HG03060 (cell line): ENCODE measurements around the gene LMO1.

ENCODE experiments used
- ATAC-seq: cut with Tn5 transposase; IDR thresholded peaks from one replicate; pipeline ENCODE4 v1.9.1; 2021; ENCODE audit warnings: low read depth, moderate number of reproducible peaks; ENCODE audit not compliant: unreplicated experiment

Gene LMO1

GRCh38 chr11:8263769-8264410 is at the start of gene LMO1:
TSS of gene LMO1 (minus strand) at chr11:8263878. CDS start at chr11:8263362, 516 bp downstream.
- no peak for ATAC-seq

- no peak for ATAC-seq
Observed at GRCh38 chr11:8312986-8313385, 49.3 kb upstream of the LMO1 start.

GRCh38 chr11:8311366-8311765 is 47.7 kb upstream of the LMO1 start:
- no peak for ATAC-seq

GRCh38 chr11:8310743-8311298 is 47.1 kb upstream of the LMO1 start:
- no peak for ATAC-seq

GRCh38 chr11:8309862-8310261 is 46.2 kb upstream of the LMO1 start:
- no peak for ATAC-seq

- no peak for ATAC-seq
Observed at GRCh38 chr11:8309311-8309710, 45.6 kb upstream of the LMO1 start.

GRCh38 chr11:8307601-8308000 is 43.9 kb upstream of the LMO1 start:
- no peak for ATAC-seq

GRCh38 chr11:8301622-8302021 is 37.9 kb upstream of the LMO1 start:
- no peak for ATAC-seq

GRCh38 chr11:8298801-8299786 is 35.4 kb upstream of the LMO1 start:
- ATAC-seq, result no peak

- ATAC-seq, result no peak
Observed at GRCh38 chr11:8297781-8298440, 34.2 kb upstream of the LMO1 start.

- ATAC-seq, result no peak
Observed at GRCh38 chr11:8296872-8297271, 33.2 kb upstream of the LMO1 start.

GRCh38 chr11:8296038-8296649 is 32.5 kb upstream of the LMO1 start:
- ATAC-seq, result no peak

GRCh38 chr11:8294251-8294935 is 30.7 kb upstream of the LMO1 start:
- ATAC-seq, result no peak

GRCh38 chr11:8293171-8293570 is 29.5 kb upstream of the LMO1 start:
- ATAC-seq, result no peak

GRCh38 chr11:8292351-8292750 is 28.7 kb upstream of the LMO1 start:
- no peak for ATAC-seq

GRCh38 chr11:8291421-8292350 is 28.0 kb upstream of the LMO1 start:
- no peak for ATAC-seq

GRCh38 chr11:8290081-8290810 is 26.6 kb upstream of the LMO1 start:
- no peak for ATAC-seq

- ATAC-seq, result no peak
Observed at GRCh38 chr11:8289492-8289918, 25.8 kb upstream of the LMO1 start.
